Upper lobe of left lung (tissue), 6 donors: ENCODE results near the gene ATL1. TPM values are rescaled to one million over a fixed set of nuclear protein-coding genes. Genes with fewer than 3 reads are reported as not detected.

Experiments used
- ATAC-seq, 2 donors: fragments of 200-7000 bp; cut with Tn5 transposase; one replicate each; pipeline ENCODE4 v1.9.1; 2022; ENCODE audit warnings: mild to moderate bottlenecking in 2 of 2, moderate library complexity in 2 of 2; ENCODE audit not compliant: low FRiP score in 2 of 2
- DNase-seq, 2 donors: peaks; one replicate each; pipeline ENCODE4 v3.0.0-alpha.2; 2019 to 2020
- H3K27ac ChIP-seq, 4 donors: fragments of 200-600 bp; sonication (generic); one replicate each; pipeline ENCODE4 v1.5.1; 2016 to 2019
- H3K27me3 ChIP-seq, 4 donors: fragments of 200-600 bp; sonication (generic); one replicate each; pipeline ENCODE4 v1.5.1; 2017 to 2019
- H3K36me3 ChIP-seq, 4 donors: fragments of 200-600 bp; sonication (generic); one replicate each; pipeline ENCODE4 v1.5.1; 2016 to 2019
- H3K4me1 ChIP-seq, 4 donors: fragments of 200-600 bp; sonication (generic); one replicate each; pipeline ENCODE4 v1.5.1; 2018 to 2019
- H3K4me3 ChIP-seq, 4 donors: fragments of 200-600 bp; sonication (generic); one replicate each; pipeline ENCODE4 v1.5.1; 2017 to 2019; ENCODE audit warnings: mild to moderate bottlenecking in 2 of 4, moderate library complexity in 1 of 4
- H3K9me3 ChIP-seq, 4 donors: fragments of 200-600 bp; sonication (generic); one replicate each; pipeline ENCODE4 v1.5.1; 2018 to 2019
- EP300 ChIP-seq, 4 donors: sonication (generic); formaldehyde crosslinking; IDR thresholded peaks; one replicate each; pipeline ENCODE4 v1.5.1; 2017; ENCODE audit warnings: antibody characterized with exemption in 4 of 4, control low read depth in 2 of 4
- POLR2A ChIP-seq, 4 donors: fragments of 450-650 bp; IDR thresholded peaks; one replicate each; pipeline ENCODE4 v1.5.1; 2016 to 2017; ENCODE audit warnings: antibody characterized with exemption in 4 of 4, mild to moderate bottlenecking in 2 of 4
- POLR2AphosphoS5 ChIP-seq, 2 donors: sonication (generic); formaldehyde crosslinking; IDR thresholded peaks; one replicate each; pipeline ENCODE4 v1.5.1; 2017; ENCODE audit warnings: antibody characterized with exemption in 2 of 2
- WGBS, 2 donors: methylation state at CpG; one replicate each; pipeline ENCODE4 v1.1.5; 2017 to 2018; 5-methylcytosine and 5-hydroxymethylcytosine counted together
- total RNA-seq, 6 donors: library from RNA; depleted of rRNA in 4 of 6; stranded (reverse); fragments of >200 nt in 4 of 6; gene quantifications; one replicate each; pipeline versions ENCODE4 v1.1.0 to v1.2.1, GENCODE V29; 2016 to 2021
- TF ChIP-seq, protein P1 (sequence below), 6 experiments: fragments of 450-650 bp in 4 of 6; fragments of 200-600 bp in 2 of 6; sonication (generic) in 2 of 6; IDR thresholded peaks; one replicate each; pipeline ENCODE4 v1.5.1; 2016 to 2019; ENCODE audit warnings: antibody characterized with exemption in 6 of 6
- donor health status: DM: no; HTN: no; CAD: no; lungs with moderate emphysema.
- donor health status: DM: no; HTN: yes; CAD: no; lungs with severe emphysema.

The ATL1 gene
- total RNA-seq, 6 donors from 2014 or later, result 1.3 to 7.9 (median 5.3) TPM

DNA sequence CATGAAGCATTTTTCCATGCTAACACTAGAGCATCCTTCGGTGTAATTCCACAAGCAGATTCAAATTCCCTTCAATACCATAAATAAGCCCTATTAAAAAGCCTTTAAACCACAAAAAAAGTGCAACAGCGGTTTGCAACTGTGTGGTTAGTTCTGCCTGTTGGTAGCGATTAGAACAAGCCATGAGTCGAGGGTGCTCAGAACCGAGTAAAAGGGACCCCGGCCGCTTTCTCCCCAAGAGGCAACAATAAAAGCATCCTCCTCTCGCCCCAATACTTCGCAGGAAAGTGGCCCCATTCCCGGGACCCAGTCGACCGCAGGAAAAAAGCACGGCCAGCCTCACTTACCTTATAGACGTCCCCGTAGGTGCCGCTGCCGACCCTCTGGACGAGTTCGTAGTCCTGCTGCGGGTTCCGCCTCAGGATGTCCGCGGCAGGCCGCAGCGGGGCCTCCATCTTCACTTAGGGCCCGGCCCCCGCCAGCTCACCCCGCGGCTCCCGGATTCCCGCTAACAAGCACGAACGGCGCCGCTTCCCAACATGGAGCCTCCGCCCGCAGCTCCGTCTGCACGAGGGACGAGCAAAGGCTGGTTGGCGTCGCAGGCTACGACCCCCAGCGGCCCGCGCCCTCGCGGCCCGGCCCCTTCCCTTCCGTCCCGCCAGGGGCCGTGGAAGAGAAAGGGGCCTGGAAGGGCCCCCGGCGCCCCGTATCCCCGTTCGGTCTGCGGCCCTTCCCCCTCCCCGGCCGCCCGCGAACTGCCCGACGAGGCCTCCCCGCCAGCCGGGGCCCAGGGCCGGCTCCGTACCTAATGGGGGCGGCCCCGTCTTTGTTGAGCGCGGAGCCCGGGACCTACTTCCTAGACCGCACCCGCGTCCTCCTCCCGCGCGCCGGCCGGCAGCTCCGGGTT, 28.1 kb upstream of the ATL1 start:
- Histone ChIP-seq H3K4me1 (peaks cover 30 to 45% (median 37%) of the 10 kb centered on the region in 4 donors), H3K4me3 (peak overlapping the region; percentile 41 to 98 (median 80)), H3K9me3 (no peaks in the 10 kb centered on the region), H3K36me3 (no peaks in the 10 kb centered on the region), H3K27me3 (no peaks in the 10 kb centered on the region), H3K27ac (peak overlapping the region; percentile 91 to 95 (median 94))
- DNase-seq, result peak; percentile 56 to 91
- ATAC-seq, result peak; percentile 48 to 69
- TF ChIP-seq, protein P1, sequence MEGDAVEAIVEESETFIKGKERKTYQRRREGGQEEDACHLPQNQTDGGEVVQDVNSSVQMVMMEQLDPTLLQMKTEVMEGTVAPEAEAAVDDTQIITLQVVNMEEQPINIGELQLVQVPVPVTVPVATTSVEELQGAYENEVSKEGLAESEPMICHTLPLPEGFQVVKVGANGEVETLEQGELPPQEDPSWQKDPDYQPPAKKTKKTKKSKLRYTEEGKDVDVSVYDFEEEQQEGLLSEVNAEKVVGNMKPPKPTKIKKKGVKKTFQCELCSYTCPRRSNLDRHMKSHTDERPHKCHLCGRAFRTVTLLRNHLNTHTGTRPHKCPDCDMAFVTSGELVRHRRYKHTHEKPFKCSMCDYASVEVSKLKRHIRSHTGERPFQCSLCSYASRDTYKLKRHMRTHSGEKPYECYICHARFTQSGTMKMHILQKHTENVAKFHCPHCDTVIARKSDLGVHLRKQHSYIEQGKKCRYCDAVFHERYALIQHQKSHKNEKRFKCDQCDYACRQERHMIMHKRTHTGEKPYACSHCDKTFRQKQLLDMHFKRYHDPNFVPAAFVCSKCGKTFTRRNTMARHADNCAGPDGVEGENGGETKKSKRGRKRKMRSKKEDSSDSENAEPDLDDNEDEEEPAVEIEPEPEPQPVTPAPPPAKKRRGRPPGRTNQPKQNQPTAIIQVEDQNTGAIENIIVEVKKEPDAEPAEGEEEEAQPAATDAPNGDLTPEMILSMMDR (IDR thresholded peaks at IDR 0.05), result no peak
- TF ChIP-seq POLR2AphosphoS5 (IDR thresholded peaks at IDR 0.05), result no peak
- peak in 2 of 4 donors; percentile 44 to 75 for TF ChIP-seq POLR2A (IDR thresholded peaks at IDR 0.05)
- no peak for TF ChIP-seq EP300 (IDR thresholded peaks at IDR 0.05)
- WGBS, 2 donors, result 1% methylated on average over 10 to 18 of the region's 82 CpGs

DNA sequence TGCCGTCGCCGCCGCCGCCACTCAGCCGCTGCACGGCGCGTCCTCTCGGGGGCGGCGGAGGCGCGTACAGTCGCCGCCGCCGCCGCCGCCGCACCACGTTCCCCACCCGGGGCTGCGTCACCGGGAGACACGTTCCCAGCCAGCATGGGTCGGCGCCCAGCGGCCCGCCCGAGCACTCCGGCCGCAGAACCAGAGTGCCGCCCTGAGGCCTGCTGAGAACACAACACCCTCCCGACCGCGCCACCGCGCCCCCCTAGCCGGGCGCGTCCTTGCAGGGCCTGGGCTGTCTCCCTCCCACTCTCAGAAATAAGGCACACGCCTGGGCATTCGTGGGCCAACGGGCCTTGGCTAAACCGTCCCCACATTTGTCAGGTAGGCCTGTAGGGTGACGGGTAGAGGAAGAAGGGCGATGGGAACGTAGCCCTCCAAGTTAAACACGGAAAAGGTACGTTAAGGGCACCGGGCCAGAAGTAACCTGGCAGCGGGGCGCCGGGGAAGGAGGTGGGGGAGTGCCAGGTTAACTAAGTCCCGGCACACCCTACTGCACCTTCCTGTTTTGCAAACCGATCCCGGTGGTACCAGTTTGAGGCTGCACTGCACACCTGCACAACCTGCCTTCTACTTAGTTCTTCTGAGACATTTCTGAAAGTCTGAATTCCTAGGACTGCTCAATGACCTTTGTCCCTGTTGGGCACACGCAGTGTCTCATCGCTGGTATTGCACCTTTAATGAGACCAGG, 27.3 kb upstream of the ATL1 start, which contains the start of gene MAP4K5:
TSS of gene MAP4K5 (minus strand) at position 68 of the 739 bp plus-strand sequence. CDS start 520 bp downstream, outside the sequence.
- Histone ChIP-seq H3K9me3 (no peaks in the 10 kb centered on the region), H3K4me3 (peak within 1 kb of the TSS; percentile 41 to 98 (median 80)), H3K27ac (peak within 1 kb of the TSS; percentile 91 to 95 (median 94)), H3K4me1 (peaks cover 25 to 45% (median 37%) of the 10 kb centered on the region in 4 donors), H3K27me3 (no peaks in the 10 kb centered on the region), H3K36me3 (no peaks in the 10 kb centered on the region)
- WGBS, 2 donors, result 0% methylated on average over 32 to 53 of the region's 60 CpGs
- DNase-seq (peak; percentile 96 to 98), ATAC-seq (peak; percentile 99)
- TF ChIP-seq, protein P1 (IDR thresholded peaks at IDR 0.05), result peak; percentile 90 to 99 (median 98)
- peak in 2 of 4 donors; percentile 6 to 76 for TF ChIP-seq POLR2A (IDR thresholded peaks at IDR 0.05)
- peak in 1 of 2 donors; percentile 70 for TF ChIP-seq POLR2AphosphoS5 (IDR thresholded peaks at IDR 0.05)
- no peak for TF ChIP-seq EP300 (IDR thresholded peaks at IDR 0.05)

DNA sequence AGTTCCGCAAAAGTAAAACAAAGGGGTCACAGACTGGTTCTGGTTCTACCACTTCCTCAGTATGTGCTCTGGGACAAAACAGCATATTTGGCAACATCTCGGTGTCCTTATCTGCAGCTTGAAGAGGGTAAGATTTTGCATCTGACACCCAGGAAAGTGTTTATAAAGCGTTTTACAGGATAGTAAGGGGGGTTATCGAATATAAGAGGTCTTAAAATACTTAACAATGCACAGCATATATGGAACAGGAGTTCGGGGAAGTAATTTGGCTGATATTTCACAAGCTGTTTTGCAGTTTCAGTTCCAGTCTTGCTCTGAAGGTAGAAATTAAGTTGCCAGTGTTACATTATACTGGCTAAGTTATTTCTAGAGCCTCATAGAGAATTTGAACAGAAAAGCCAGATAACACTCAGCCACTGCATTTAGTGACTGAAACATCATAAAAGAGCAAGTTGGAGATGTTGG, 26.7 kb upstream of the ATL1 start:
- peaks cover 22 to 42% (median 37%) of the 10 kb centered on the region in 4 donors for H3K4me1 ChIP-seq
- no peaks in the 10 kb centered on the region for H3K27me3 ChIP-seq
- no peak for ATAC-seq
- DNase-seq, result no peak
- peak overlapping the region in 3 of 4 donors; percentile 78 to 98 (median 83) for H3K4me3 ChIP-seq
- H3K9me3 ChIP-seq, result no peaks in the 10 kb centered on the region
- H3K27ac ChIP-seq, result peak overlapping the region; percentile 91 to 95 (median 94)
- 18 to 27% methylated on average over 5 of the region's 5 CpGs for WGBS, 2 donors
- TF ChIP-seq POLR2AphosphoS5 (IDR thresholded peaks at IDR 0.05) (no peak), EP300 (IDR thresholded peaks at IDR 0.05) (no peak), POLR2A (IDR thresholded peaks at IDR 0.05) (no peak)
- TF ChIP-seq, protein P1 (IDR thresholded peaks at IDR 0.05), result no peak
- H3K36me3 ChIP-seq, result no peaks in the 10 kb centered on the region

DNA sequence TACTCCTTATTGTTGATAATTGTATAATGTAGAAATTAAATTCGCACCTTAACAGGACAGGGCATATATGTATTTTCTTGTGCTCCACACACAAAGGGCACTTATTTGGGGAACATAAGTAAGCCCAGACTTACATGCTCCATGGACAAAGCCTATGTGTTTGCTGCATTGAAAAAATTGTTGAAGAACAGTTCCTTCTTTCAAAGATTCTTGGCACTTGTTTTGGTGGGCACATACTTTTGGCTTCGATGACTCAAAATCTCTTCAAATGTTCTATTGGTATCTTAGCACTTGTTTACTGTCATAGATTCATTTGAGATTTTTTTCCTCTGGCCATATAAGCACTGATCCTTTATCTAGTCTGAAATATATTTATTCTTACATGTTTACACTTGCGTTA, 26.1 kb upstream of the ATL1 start:
- Histone ChIP-seq H3K36me3 (no peaks in the 10 kb centered on the region), H3K9me3 (no peaks in the 10 kb centered on the region), H3K4me3 (no peak overlapping the region), H3K4me1 (peaks cover 22 to 40% (median 35%) of the 10 kb centered on the region in 4 donors), H3K27me3 (no peaks in the 10 kb centered on the region), H3K27ac (peak overlapping the region in 1 of 4 donors; percentile 95)
- WGBS, 2 donors, result 73% methylated on average over 3 of the region's 3 CpGs
- no peak for DNase-seq
- no peak for ATAC-seq
- TF ChIP-seq POLR2AphosphoS5 (IDR thresholded peaks at IDR 0.05), result no peak
- TF ChIP-seq POLR2A (IDR thresholded peaks at IDR 0.05), result no peak
- TF ChIP-seq, protein P1 (IDR thresholded peaks at IDR 0.05), result no peak
- TF ChIP-seq EP300 (IDR thresholded peaks at IDR 0.05), result no peak
